Esophagus muscularis mucosa (tissue), 3 donors: ENCODE measurements around the gene VCL.

Experiments
- POLR2A ChIP-seq: fragments of 450-650 bp; IDR thresholded peaks from one replicate; pipeline ENCODE4 v1.6.1; 2017; ENCODE audit warnings: antibody characterized with exemption, moderate library complexity, mild to moderate bottlenecking, low read depth
- TF ChIP-seq, protein P1 (sequence below), 3 experiments: fragments of 200-600 bp in 2 of 3; fragments of 450-650 bp in 1 of 3; sonication (generic) in 2 of 3; IDR thresholded peaks; one replicate each; pipeline ENCODE4 v1.5.1; 2017 to 2019; ENCODE audit warnings: antibody characterized with exemption in 3 of 3, mild to moderate bottlenecking in 2 of 3, moderate library complexity in 1 of 3

- TF ChIP-seq, protein P1, sequence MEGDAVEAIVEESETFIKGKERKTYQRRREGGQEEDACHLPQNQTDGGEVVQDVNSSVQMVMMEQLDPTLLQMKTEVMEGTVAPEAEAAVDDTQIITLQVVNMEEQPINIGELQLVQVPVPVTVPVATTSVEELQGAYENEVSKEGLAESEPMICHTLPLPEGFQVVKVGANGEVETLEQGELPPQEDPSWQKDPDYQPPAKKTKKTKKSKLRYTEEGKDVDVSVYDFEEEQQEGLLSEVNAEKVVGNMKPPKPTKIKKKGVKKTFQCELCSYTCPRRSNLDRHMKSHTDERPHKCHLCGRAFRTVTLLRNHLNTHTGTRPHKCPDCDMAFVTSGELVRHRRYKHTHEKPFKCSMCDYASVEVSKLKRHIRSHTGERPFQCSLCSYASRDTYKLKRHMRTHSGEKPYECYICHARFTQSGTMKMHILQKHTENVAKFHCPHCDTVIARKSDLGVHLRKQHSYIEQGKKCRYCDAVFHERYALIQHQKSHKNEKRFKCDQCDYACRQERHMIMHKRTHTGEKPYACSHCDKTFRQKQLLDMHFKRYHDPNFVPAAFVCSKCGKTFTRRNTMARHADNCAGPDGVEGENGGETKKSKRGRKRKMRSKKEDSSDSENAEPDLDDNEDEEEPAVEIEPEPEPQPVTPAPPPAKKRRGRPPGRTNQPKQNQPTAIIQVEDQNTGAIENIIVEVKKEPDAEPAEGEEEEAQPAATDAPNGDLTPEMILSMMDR (IDR thresholded peaks at IDR 0.05) = no peak
- TF ChIP-seq POLR2A = no peak
These were observed 52.0 kb downstream of the VCL start for GRCh38 chr10:74049955-74050354.
